Measurements from ENCODE around the gene MRNIP.

Gene MRNIP

DNA sequence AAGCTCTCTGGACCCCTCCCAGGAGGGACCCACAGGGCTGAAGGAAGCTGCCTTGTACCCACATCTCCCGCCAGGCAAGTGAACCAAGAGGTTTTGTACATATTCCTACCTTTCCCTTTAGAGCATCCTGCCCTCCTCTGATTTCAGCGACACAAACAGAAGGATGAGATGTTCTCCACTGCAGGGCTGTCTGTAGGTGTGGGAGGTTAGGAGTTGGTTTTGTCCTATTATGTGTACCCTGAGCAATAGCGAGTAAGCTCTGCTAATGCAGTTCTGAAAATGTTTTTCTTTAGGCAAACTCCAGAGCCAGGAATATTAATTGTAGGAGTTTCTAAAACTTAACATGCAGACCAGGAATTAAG lies 24.9 kb downstream of the MRNIP start:
- no peak overlapping the region for H3K4me3 ChIP-seq (ENCODE audit: low read depth, low read length)
- TF ChIP-seq, protein P1, sequence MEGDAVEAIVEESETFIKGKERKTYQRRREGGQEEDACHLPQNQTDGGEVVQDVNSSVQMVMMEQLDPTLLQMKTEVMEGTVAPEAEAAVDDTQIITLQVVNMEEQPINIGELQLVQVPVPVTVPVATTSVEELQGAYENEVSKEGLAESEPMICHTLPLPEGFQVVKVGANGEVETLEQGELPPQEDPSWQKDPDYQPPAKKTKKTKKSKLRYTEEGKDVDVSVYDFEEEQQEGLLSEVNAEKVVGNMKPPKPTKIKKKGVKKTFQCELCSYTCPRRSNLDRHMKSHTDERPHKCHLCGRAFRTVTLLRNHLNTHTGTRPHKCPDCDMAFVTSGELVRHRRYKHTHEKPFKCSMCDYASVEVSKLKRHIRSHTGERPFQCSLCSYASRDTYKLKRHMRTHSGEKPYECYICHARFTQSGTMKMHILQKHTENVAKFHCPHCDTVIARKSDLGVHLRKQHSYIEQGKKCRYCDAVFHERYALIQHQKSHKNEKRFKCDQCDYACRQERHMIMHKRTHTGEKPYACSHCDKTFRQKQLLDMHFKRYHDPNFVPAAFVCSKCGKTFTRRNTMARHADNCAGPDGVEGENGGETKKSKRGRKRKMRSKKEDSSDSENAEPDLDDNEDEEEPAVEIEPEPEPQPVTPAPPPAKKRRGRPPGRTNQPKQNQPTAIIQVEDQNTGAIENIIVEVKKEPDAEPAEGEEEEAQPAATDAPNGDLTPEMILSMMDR (IDR thresholded peaks at IDR 0.05; ENCODE audit: insufficient read depth, low read depth, low read length, missing control alignments) = no peak
- no peak for DNase-seq (ENCODE audit: low read depth)

DNA sequence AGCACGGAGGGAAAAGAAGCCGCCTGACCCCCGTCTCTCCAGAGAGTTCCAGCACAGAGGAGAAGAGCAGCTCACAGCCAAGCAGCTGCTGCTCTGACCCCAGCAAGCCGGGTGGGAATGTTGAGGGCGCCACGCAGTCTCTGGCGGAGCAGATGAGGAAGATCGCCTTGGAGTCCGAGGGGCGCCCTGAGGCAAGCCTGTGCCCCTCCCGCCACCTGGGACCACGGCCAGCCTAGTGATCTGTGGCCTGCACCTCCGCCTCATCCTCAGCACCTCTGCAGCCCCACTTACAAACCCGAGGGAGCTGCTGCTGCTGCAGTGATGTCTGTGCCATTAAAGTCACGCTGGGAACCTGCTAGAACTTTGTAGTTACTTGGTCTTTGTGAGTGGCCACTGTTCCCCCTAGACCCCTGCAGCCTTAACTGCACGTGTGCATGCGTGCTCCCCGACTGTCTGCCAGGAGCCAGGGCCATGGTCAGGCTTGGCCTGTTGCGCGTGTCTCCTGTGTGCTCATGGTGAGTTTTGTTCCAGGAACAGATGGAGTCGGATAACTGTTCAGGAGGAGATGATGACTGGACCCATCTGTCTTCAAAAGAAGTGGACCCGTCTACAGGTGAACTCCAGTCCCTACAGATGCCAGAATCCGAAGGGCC lies 25.4 kb downstream of the MRNIP start:
- no peak overlapping the region for H3K4me3 ChIP-seq (ENCODE audit: low read depth, low read length)
- TF ChIP-seq, protein P1 (IDR thresholded peaks at IDR 0.05; ENCODE audit: insufficient read depth, low read depth, low read length, missing control alignments) = no peak
- no peak for DNase-seq (ENCODE audit: low read depth)

DNA sequence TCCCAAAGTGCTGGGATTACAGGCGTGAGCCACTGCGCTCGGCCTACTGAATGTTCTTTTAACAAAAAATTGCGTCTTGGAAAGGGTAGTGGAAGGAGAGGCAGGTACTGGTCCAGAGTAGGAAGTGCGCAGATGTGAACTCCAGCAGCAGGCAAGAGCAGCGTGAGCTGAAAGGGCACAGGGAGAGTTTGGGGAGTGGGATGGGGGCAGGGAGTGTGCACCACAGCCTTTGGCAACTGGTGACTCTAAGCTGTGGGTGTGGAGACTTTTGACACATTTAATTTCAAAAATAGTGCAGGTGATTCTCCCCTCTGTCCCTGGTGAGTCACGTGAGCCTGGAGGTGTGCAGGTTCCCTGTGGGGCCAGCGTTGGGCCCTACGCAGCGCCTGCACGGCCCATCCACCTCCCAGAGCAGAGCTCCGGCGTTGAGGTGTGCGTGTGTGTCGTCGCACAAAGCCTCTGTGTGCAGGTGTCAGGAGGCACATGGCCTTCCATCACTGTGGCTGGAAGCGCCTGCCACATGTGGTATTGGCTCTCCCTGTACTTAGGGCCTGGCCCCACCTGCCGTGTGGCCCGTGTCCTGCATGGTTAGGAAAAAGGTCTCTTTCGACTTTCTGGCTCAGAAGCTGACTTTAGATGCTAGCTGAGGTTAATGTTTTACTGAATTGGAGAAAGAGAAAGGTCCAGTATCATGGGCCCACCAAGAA lies 26.4 kb downstream of the MRNIP start:
- TF ChIP-seq, protein P1 (IDR thresholded peaks at IDR 0.05; ENCODE audit: insufficient read depth, low read depth, low read length, missing control alignments) = no peak
- no peak overlapping the region for H3K4me3 ChIP-seq (ENCODE audit: low read depth, low read length)
- no peak for DNase-seq (ENCODE audit: low read depth)

DNA sequence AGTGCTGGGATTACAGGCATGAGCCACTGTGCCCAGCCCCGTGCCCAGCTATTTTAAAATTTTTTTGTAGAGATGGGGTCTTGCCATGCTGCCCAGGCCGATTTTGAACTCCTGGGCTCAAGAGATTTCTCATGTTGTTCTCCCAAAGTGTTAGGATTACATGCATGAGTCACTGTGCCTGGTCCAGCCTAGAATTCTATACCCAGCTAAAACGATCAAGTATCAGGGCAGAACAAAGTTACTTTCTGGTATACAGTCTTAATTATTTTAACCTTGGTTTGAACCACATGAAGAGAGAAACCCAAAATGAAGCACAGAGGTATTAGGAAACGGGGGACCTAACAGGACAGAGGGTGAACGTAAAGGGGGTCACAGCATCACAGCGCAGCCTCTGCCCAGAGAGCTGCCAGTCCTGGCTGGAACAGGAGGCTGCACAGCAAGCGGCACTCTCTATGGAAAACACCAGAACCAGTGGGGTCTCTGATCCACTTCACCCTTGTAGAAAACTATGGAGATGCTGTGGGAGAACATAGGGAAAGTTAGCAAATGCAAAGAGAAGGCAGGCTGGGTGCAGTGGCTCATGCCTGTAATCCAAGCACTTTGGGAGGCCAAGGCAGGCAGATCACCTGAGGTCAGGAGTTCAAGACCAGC lies 27.7 kb downstream of the MRNIP start:
- TF ChIP-seq, protein P1 (IDR thresholded peaks at IDR 0.05; ENCODE audit: insufficient read depth, low read depth, low read length, missing control alignments) = no peak
- no peak for DNase-seq (ENCODE audit: low read depth)
- H3K4me3 ChIP-seq (ENCODE audit: low read depth, low read length) = no peak overlapping the region

DNA sequence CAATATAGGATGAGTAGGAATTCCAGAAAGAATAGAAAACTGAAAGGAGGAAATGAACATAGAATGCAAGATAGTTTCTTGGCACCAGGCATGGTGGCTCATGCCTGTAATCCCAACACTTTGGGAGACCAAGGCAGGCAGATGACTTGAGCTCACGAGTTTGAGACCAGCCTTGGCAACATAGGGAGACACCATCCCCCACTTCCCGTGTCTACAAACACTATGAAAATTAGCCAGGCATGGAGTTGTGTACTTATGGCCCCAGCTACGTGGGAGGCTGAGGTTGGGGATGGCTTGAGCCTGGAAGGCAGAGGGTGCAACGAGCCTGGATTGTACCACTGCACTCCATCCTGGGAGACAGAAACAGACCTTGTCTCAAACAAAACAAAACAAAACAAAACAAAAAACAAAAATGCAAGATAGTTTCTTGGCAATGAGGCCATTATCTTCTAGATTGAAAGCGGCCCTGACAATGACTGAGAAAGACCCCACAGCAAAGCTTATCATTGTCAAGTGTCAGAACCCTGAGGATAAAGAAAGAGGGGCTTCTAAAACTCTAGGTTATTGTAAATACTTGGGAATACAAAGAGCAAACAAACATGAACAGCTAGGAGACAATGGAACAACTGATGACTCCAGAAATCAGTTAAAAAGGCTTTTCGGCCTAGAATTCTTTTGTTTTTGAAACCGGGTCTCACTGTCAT lies 28.7 kb downstream of the MRNIP start:
- no peak for DNase-seq (ENCODE audit: low read depth)
- TF ChIP-seq, protein P1 (IDR thresholded peaks at IDR 0.05; ENCODE audit: insufficient read depth, low read depth, low read length, missing control alignments) = no peak
- no peak overlapping the region for H3K4me3 ChIP-seq (ENCODE audit: low read depth, low read length)

DNA sequence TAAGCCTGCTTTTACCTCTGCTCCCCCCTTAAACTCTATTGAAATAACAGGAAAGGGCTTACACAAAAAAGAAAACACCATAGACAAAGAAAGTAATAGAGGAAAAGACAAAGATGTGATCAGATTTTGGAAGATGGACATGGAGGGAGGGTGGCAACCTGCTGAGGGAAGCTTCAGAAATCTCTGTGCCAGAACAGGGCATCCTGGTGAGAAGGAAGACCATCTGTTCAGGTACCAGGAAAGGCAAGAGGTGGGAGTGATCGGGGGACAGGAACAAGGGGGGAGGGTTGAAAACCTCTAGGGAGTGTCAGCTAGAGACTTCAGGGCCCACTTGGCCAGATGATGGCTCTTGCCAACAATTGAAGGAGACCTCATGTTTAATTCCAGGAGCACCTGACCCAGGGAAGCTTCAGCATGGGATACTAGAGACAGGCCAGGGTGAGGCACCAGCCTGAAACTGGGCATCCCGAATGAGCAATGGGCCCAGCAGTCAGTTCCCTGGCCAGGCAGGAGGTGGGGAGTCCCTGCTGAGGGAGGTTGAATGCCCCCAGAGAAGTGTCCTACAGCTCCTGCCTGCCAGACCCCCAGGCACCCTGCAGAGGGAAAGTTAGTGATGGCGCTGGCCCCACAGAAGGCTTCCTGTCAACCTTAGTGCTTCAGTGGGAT lies 29.7 kb downstream of the MRNIP start:
- DNase-seq (ENCODE audit: low read depth) = no peak
- H3K4me3 ChIP-seq (ENCODE audit: low read depth, low read length) = no peak overlapping the region
- TF ChIP-seq, protein P1 (IDR thresholded peaks at IDR 0.05; ENCODE audit: insufficient read depth, low read depth, low read length, missing control alignments) = no peak

All from GM12865 (cell line).